GM23338 (cell line): ENCODE results near the gene ZNF844. TPM values are rescaled to one million over a fixed set of nuclear protein-coding genes. Genes with fewer than 3 reads are reported as not detected.
"Not testable (repeated sequence)": the region's sequence is repeated elsewhere in the genome, so short reads cannot be mapped to it uniquely, and the experiment has no call there.

Experiments used
- ATAC-seq: fragments of 200-7000 bp; cut with Tn5 transposase; 3 replicates; pipeline ENCODE4 v1.9.1; 2020
- DNase-seq: peaks from one replicate; pipeline ENCODE4 v3.0.0-alpha.2; 2015; ENCODE audit warnings: low spot score
- H2AFZ ChIP-seq: fragments of 200-600 bp; sonication (generic); 2 replicates; pipeline ENCODE4 v1.8.0; 2016; ENCODE audit warnings: antibody characterized with exemption, mild to moderate bottlenecking, moderate library complexity
- H3F3A ChIP-seq: fragments of 200-600 bp; sonication (generic); replicated peaks from 2 replicates; pipeline ENCODE4 v1.8.0; 2017; ENCODE audit warnings: antibody characterized with exemption, mixed run types, low read depth
- H3K27ac ChIP-seq: fragments of 200-600 bp; sonication (generic); 2 replicates; pipeline ENCODE4 v1.6.1; 2016; ENCODE audit warnings: low read depth
- H3K27me3 ChIP-seq: fragments of 200-600 bp; sonication (generic); 2 replicates; pipeline ENCODE4 v1.8.0; 2016; ENCODE audit warnings: mild to moderate bottlenecking, mixed run types, moderate library complexity; ENCODE audit not compliant: insufficient read depth
- H3K36me3 ChIP-seq: fragments of 200-600 bp; sonication (generic); 2 replicates; pipeline ENCODE4 v1.8.0; 2016; ENCODE audit warnings: mild to moderate bottlenecking; ENCODE audit not compliant: insufficient read depth
- H3K4me1 ChIP-seq: fragments of 200-600 bp; sonication (generic); 2 replicates; pipeline ENCODE4 v1.8.0; 2016; ENCODE audit warnings: mild to moderate bottlenecking, moderate library complexity; ENCODE audit not compliant: insufficient read depth
- H3K4me2 ChIP-seq: fragments of 200-600 bp; sonication (generic); 2 replicates; pipeline ENCODE4 v1.7.1; 2017; ENCODE audit warnings: mixed run types
- H3K4me3 ChIP-seq: fragments of 200-600 bp; sonication (generic); 2 replicates; pipeline ENCODE4 v1.6.1; 2016; ENCODE audit warnings: mixed run types
- H3K79me2 ChIP-seq: fragments of 200-600 bp; sonication (generic); replicated peaks from 2 replicates; pipeline ENCODE4 v1.8.0; 2017; ENCODE audit warnings: mild to moderate bottlenecking; ENCODE audit not compliant: insufficient read depth
- H3K9me2 ChIP-seq: fragments of 200-600 bp; sonication (generic); 2 replicates; pipeline ENCODE4 v1.8.0; 2017; ENCODE audit not compliant: insufficient read depth
- H4K20me1 ChIP-seq: fragments of 200-600 bp; sonication (generic); replicated peaks from 2 replicates; pipeline ENCODE4 v1.8.0; 2017; ENCODE audit warnings: mild to moderate bottlenecking; ENCODE audit not compliant: insufficient read depth
- H3K27ac Mint-ChIP-seq: 2 replicates; pipeline ENCODE4 v1.8.0; 2020; ENCODE audit warnings: inconsistent platforms, mild to moderate bottlenecking, moderate library complexity, mixed read lengths
- H3K27me3 Mint-ChIP-seq: 3 replicates; pipeline ENCODE4 v1.8.0; 2022; ENCODE audit warnings: low read depth, mild to moderate bottlenecking, moderate library complexity, mixed read lengths, inconsistent platforms; ENCODE audit not compliant: insufficient read depth, poor library complexity
- H3K36me3 Mint-ChIP-seq: 3 replicates; pipeline ENCODE4 v1.8.0; 2021; ENCODE audit warnings: low read depth, mild to moderate bottlenecking, inconsistent platforms, moderate library complexity, mixed read lengths
- H3K4me1 Mint-ChIP-seq: 3 replicates; pipeline ENCODE4 v1.8.0; 2020; ENCODE audit warnings: mild to moderate bottlenecking, inconsistent platforms, mixed read lengths
- H3K4me3 Mint-ChIP-seq: 3 replicates; pipeline ENCODE4 v1.8.0; 2021; ENCODE audit warnings: moderate library complexity, mild to moderate bottlenecking, inconsistent platforms, mixed read lengths
- H3K9me3 Mint-ChIP-seq: 3 replicates; pipeline ENCODE4 v1.8.0; 2020; ENCODE audit warnings: moderate library complexity, mild to moderate bottlenecking, inconsistent platforms, mixed read lengths
- CREB1 ChIP-seq: fragments of 250-450 bp; sonication (Bioruptor Pico); IDR thresholded peaks from 2 replicates; pipeline ENCODE4 v1.5.0; 2020; ENCODE audit warnings: low read depth, mild to moderate bottlenecking, moderate library complexity
- CTCF ChIP-seq, 2 experiments: fragments of 200-600 bp in 1 of 2; sonication (generic) in 1 of 2; conservative IDR thresholded peaks; 2 replicates each; pipeline versions ENCODE4 v1.5.1 to v1.6.1; 2016 to 2017; ENCODE audit warnings: antibody characterized with exemption in 2 of 2, low read depth in 2 of 2, mild to moderate bottlenecking in 2 of 2, moderate library complexity in 1 of 2
- ETS1 ChIP-seq: IDR thresholded peaks from 2 replicates; pipeline ENCODE4 v1.6.1; 2016; ENCODE audit warnings: antibody characterized with exemption
- EZH2 ChIP-seq: fragments of 200-600 bp; sonication (generic); IDR thresholded peaks from one replicate; pipeline ENCODE4 v1.8.0; 2017; ENCODE audit warnings: antibody characterized with exemption, mild to moderate bottlenecking, low read depth; ENCODE audit not compliant: unreplicated experiment
- EZH2phosphoT487 ChIP-seq: fragments of 200-600 bp; sonication (generic); IDR thresholded peaks from one replicate; pipeline ENCODE4 v1.8.1; 2018; ENCODE audit warnings: antibody characterized with exemption; ENCODE audit not compliant: unreplicated experiment
- JUNB ChIP-seq: IDR thresholded peaks from one replicate; pipeline ENCODE4 v1.6.1; 2016; ENCODE audit warnings: antibody characterized with exemption; ENCODE audit not compliant: unreplicated experiment
- NANOG ChIP-seq: IDR thresholded peaks from 2 replicates; pipeline ENCODE4 v1.6.1; 2016; ENCODE audit warnings: antibody characterized with exemption, borderline replicate concordance
- POLR2AphosphoS5 ChIP-seq: IDR thresholded peaks from 2 replicates; pipeline ENCODE4 v1.6.1; 2016; ENCODE audit warnings: antibody characterized with exemption, low read depth
- STAT1 ChIP-seq: IDR thresholded peaks from one replicate; pipeline ENCODE4 v1.6.1; 2016; ENCODE audit warnings: antibody characterized with exemption; ENCODE audit not compliant: unreplicated experiment
- ZNF114 ChIP-seq: fragments of 250-450 bp; sonication (Bioruptor Pico); IDR thresholded peaks from 2 replicates; pipeline ENCODE4 v1.5.0; 2020; ENCODE audit warnings: mild to moderate bottlenecking, moderate library complexity
- ZNF462 ChIP-seq: fragments of 250-450 bp; sonication (Bioruptor Pico); IDR thresholded peaks from 2 replicates; pipeline ENCODE4 v1.5.0; 2020; ENCODE audit warnings: mild to moderate bottlenecking, moderate library complexity
- polyA plus RNA-seq: library from polyadenylated mRNA; unstranded; fragments of >200 nt; fragmentation: Nextera tagmentation; extraction: Ambion mirVana; gene quantifications from 2 replicates; pipeline ENCODE4 v1.2.1, GENCODE V29; 2016
- total RNA-seq: library from RNA; depleted of rRNA; stranded (reverse); fragments of >200 nt; shearing (Covaris generic); gene quantifications from 2 replicates; pipeline ENCODE4 v1.2.3, GENCODE V29; 2014

Gene ZNF844
- total and polyA plus RNA-seq, 2 experiments from 2014 or later = 2.1 to 10.5 TPM

GRCh38 chr19:12075538-12076139, 11.1 kb downstream of the ZNF844 start:
- TF ChIP-seq CREB1 (CRISPR knock-in tag) (no peak), POLR2AphosphoS5 (no peak), STAT1 (no peak), NANOG (no peak), CTCF (conservative IDR thresholded peaks at IDR 0.05; ENCODE audit: low read depth in 2 of 2) (no peak), ZNF462 (no peak), JUNB (no peak), ETS1 (no peak), EZH2 (no peak), EZH2phosphoT487 (no peak), ZNF114 (CRISPR knock-in tag) (no peak)
- Histone ChIP-seq H3F3A (no peaks in the 10 kb centered on the region), H3K4me2 (no peak overlapping the region), H4K20me1 (no peaks in the 10 kb centered on the region), H3K4me1 (no peaks in the 10 kb centered on the region), H3K4me3 (no peak overlapping the region; the same call in 1 of the 2 replicates), H2AFZ (no peak overlapping the region), H3K36me3 (peaks cover 74% of the 10 kb centered on the region), H3K27ac (no peak overlapping the region), H3K9me2 (no peaks in the 10 kb centered on the region), H3K27me3 (no peaks in the 10 kb centered on the region), H3K79me2 (0 out of 2 replicates have a peak, but pooled peaks cover 4% of the 10 kb centered on the region)
- Mint-ChIP-seq H3K36me3 (peaks cover 34% of the 10 kb centered on the region), H3K27ac (no peak overlapping the region), H3K9me3 (peaks cover 93% of the 10 kb centered on the region), H3K4me3 (no peak overlapping the region), H3K27me3 (no peaks in the 10 kb centered on the region), H3K4me1 (no peaks in the 10 kb centered on the region)
- DNase-seq = no peak
- no peak for ATAC-seq

- H3K79me2 ChIP-seq, H4K20me1 ChIP-seq, H3K4me3 Mint-ChIP-seq, H3K4me1 Mint-ChIP-seq, H2AFZ ChIP-seq, ATAC-seq, H3K9me2 ChIP-seq, DNase-seq, H3K4me2 ChIP-seq, H3K27ac Mint-ChIP-seq, H3K27me3 Mint-ChIP-seq, H3K4me1 ChIP-seq, H3K27ac ChIP-seq, H3F3A ChIP-seq, H3K27me3 ChIP-seq: not testable (repeated sequence)
- Histone ChIP-seq H3K36me3 (peaks cover 80% of the 10 kb centered on the region), H3K4me3 (peak overlapping the region; percentile 32; the same call in 1 of the 2 replicates)
- peaks cover 36% of the 10 kb centered on the region for H3K36me3 Mint-ChIP-seq
- H3K9me3 Mint-ChIP-seq = peaks cover 93% of the 10 kb centered on the region
These were observed 11.8 kb downstream of the ZNF844 start for GRCh38 chr19:12076331-12076730.
